GM23248 (cell line): Measurements from ENCODE around the gene ESPNL.

Source experiments
- EZH2 ChIP-seq: fragments of 200-600 bp; sonication (generic); IDR thresholded peaks from 2 replicates; pipeline ENCODE4 v1.6.1; 2018; ENCODE audit warnings: antibody characterized with exemption, mild to moderate bottlenecking; ENCODE audit not compliant: insufficient read depth, poor library complexity, severe bottlenecking
- EZH2phosphoT487 ChIP-seq: fragments of 200-600 bp; sonication (generic); IDR thresholded peaks from 2 replicates; pipeline ENCODE4 v1.6.1; 2018; ENCODE audit warnings: antibody characterized with exemption, moderate library complexity, mild to moderate bottlenecking, low read depth; ENCODE audit not compliant: insufficient read depth

GRCh38 chr2:238065071-238065846 lies 34.9 kb upstream of the ESPNL start:
- TF ChIP-seq EZH2 (no peak), EZH2phosphoT487 (no peak)
